HL-60 (cell line): ENCODE data around the gene COX17.

Experiments used
- DNase-seq, 2 experiments: peaks; one replicate each; pipeline ENCODE4 v3.0.0-alpha.2; 2010 to 2020; ENCODE audit warnings: low read depth in 1 of 2, low spot score in 1 of 2
- H3K27ac ChIP-seq: fragments of 250-450 bp; sonication (Bioruptor Pico); replicated peaks from 2 replicates; pipeline ENCODE4 v1.5.1; 2020; ENCODE audit warnings: mild to moderate bottlenecking, moderate library complexity
- H3K27me3 ChIP-seq: fragments of 250-450 bp; sonication (Bioruptor Pico); 2 replicates; pipeline ENCODE4 v1.5.1; 2021; ENCODE audit warnings: mild to moderate bottlenecking, moderate library complexity; ENCODE audit not compliant: insufficient read depth, poor library complexity, severe bottlenecking
- H3K4me3 ChIP-seq: replicated peaks from 2 replicates; pipeline ENCODE4 v1.5.1; 2011; ENCODE audit warnings: mild to moderate bottlenecking, control low read depth, low read length; ENCODE audit not compliant: insufficient read depth
- CTCF ChIP-seq: IDR thresholded peaks from one replicate; pipeline ENCODE4 v1.5.1; 2011; ENCODE audit warnings: low read length, control low read depth, inconsistent platforms; ENCODE audit not compliant: insufficient read depth
- GABPA ChIP-seq: IDR thresholded peaks from 2 replicates; pipeline ENCODE4 v1.6.1; 2012; ENCODE audit warnings: low read depth
- POLR2AphosphoS5 ChIP-seq: IDR thresholded peaks from 2 replicates; pipeline ENCODE4 v1.6.1; 2012; ENCODE audit warnings: low read depth
- REST ChIP-seq: IDR thresholded peaks from 2 replicates; pipeline ENCODE4 v1.6.1; 2012; ENCODE audit warnings: low read depth; ENCODE audit not compliant: insufficient replicate concordance
- SPI1 ChIP-seq: IDR thresholded peaks from 2 replicates; pipeline ENCODE4 v1.6.1; 2012; ENCODE audit warnings: low read depth, mild to moderate bottlenecking, borderline replicate concordance

COX17 gene

GRCh38 chr3:119697394-119697793, 20.2 kb upstream of the COX17 start:
- Histone ChIP-seq H3K4me3 (no peak overlapping the region), H3K27me3 (no peaks in the 10 kb centered on the region), H3K27ac (no peak overlapping the region)
- TF ChIP-seq CTCF = no peak
- TF ChIP-seq POLR2AphosphoS5 = no peak
- TF ChIP-seq GABPA = no peak
- no peak for TF ChIP-seq SPI1
- no peak for TF ChIP-seq REST
- no peak for DNase-seq

- H3K27ac ChIP-seq = no peak overlapping the region
- TF ChIP-seq SPI1 (no peak), POLR2AphosphoS5 (no peak), CTCF (no peak), REST (no peak), GABPA (no peak)
- H3K27me3 ChIP-seq = no peaks in the 10 kb centered on the region
- peak in 1 of 2 experiments; percentile 29 for DNase-seq
- no peak overlapping the region for H3K4me3 ChIP-seq
Measured at GRCh38 chr3:119695480-119695879, 18.3 kb upstream of the COX17 start.

- DNase-seq = peak in 1 of 2 experiments; percentile 9
- no peak for TF ChIP-seq GABPA
- TF ChIP-seq CTCF = peak; percentile 14
- TF ChIP-seq SPI1 = no peak
- TF ChIP-seq REST = no peak
- TF ChIP-seq POLR2AphosphoS5 = no peak
- no peak overlapping the region for H3K4me3 ChIP-seq
- no peak overlapping the region for H3K27ac ChIP-seq
- H3K27me3 ChIP-seq = no peaks in the 10 kb centered on the region
Measured at GRCh38 chr3:119690043-119690656, 12.9 kb upstream of the COX17 start.
